Osteocyte (in vitro differentiated cells): ENCODE measurements around the gene COMP. TPM values are rescaled to one million over a fixed set of nuclear protein-coding genes. Genes with fewer than 3 reads are reported as not detected.

Experiments
- DNase-seq: peaks from one replicate; pipeline ENCODE4 v3.0.0; 2021; ENCODE audit warnings: mixed read lengths; ENCODE audit not compliant: unreplicated experiment; ENCODE audit errors: extremely low spot score
- H3K27ac Mint-ChIP-seq: one replicate; pipeline ENCODE4 v1.8.0; 2021; ENCODE audit warnings: mild to moderate bottlenecking, mixed read lengths; ENCODE audit not compliant: unreplicated experiment
- H3K27me3 Mint-ChIP-seq: one replicate; pipeline ENCODE4 v1.8.0; 2021; ENCODE audit warnings: mixed read lengths; ENCODE audit not compliant: unreplicated experiment
- H3K36me3 Mint-ChIP-seq: one replicate; pipeline ENCODE4 v1.8.0; 2021; ENCODE audit warnings: mixed read lengths; ENCODE audit not compliant: unreplicated experiment
- H3K4me1 Mint-ChIP-seq: one replicate; pipeline ENCODE4 v1.8.0; 2021; ENCODE audit warnings: mixed read lengths; ENCODE audit not compliant: unreplicated experiment
- H3K4me3 Mint-ChIP-seq: one replicate; pipeline ENCODE4 v1.8.0; 2021; ENCODE audit warnings: mild to moderate bottlenecking, moderate library complexity, mixed read lengths; ENCODE audit not compliant: unreplicated experiment
- H3K9me3 Mint-ChIP-seq: one replicate; pipeline ENCODE4 v1.8.0; 2021; ENCODE audit warnings: mixed read lengths; ENCODE audit not compliant: unreplicated experiment
- total RNA-seq: library from RNA; stranded (reverse); gene quantifications from 2 replicates; pipeline ENCODE4 v1.2.1, GENCODE V29; 2021
- TF ChIP-seq, protein P1 (sequence below): fragments of 200-600 bp; sonication (generic); IDR thresholded peaks from 2 replicates; pipeline ENCODE4 v1.5.0; 2021; ENCODE audit warnings: antibody characterized with exemption, mild to moderate bottlenecking, moderate library complexity

The COMP gene
- total RNA-seq, 1 donor from 2014 or later: 0.13 TPM

DNA sequence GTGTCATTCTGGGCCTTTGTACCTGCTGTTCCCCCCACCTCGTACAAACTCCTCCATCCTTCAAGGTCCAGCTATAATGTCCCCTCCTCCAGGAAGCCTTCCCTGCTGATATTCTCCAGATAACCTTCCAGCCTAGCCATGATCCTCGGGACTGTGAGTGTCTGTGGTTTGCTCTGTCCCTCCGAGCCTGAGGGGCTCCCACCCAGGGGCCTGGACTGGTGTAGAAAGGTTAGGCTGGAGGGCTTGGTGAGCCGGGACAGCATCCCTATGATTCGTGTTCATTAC is 2.9 kb upstream of the COMP start:
- Mint-ChIP-seq H3K9me3 (no peaks in the 10 kb centered on the region), H3K27ac (no peak overlapping the region), H3K27me3 (peaks cover 42% of the 10 kb centered on the region), H3K4me3 (no peak overlapping the region), H3K4me1 (peaks cover 14% of the 10 kb centered on the region), H3K36me3 (no peaks in the 10 kb centered on the region)
- DNase-seq: no peak
- TF ChIP-seq, protein P1, sequence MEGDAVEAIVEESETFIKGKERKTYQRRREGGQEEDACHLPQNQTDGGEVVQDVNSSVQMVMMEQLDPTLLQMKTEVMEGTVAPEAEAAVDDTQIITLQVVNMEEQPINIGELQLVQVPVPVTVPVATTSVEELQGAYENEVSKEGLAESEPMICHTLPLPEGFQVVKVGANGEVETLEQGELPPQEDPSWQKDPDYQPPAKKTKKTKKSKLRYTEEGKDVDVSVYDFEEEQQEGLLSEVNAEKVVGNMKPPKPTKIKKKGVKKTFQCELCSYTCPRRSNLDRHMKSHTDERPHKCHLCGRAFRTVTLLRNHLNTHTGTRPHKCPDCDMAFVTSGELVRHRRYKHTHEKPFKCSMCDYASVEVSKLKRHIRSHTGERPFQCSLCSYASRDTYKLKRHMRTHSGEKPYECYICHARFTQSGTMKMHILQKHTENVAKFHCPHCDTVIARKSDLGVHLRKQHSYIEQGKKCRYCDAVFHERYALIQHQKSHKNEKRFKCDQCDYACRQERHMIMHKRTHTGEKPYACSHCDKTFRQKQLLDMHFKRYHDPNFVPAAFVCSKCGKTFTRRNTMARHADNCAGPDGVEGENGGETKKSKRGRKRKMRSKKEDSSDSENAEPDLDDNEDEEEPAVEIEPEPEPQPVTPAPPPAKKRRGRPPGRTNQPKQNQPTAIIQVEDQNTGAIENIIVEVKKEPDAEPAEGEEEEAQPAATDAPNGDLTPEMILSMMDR: no peak

DNA sequence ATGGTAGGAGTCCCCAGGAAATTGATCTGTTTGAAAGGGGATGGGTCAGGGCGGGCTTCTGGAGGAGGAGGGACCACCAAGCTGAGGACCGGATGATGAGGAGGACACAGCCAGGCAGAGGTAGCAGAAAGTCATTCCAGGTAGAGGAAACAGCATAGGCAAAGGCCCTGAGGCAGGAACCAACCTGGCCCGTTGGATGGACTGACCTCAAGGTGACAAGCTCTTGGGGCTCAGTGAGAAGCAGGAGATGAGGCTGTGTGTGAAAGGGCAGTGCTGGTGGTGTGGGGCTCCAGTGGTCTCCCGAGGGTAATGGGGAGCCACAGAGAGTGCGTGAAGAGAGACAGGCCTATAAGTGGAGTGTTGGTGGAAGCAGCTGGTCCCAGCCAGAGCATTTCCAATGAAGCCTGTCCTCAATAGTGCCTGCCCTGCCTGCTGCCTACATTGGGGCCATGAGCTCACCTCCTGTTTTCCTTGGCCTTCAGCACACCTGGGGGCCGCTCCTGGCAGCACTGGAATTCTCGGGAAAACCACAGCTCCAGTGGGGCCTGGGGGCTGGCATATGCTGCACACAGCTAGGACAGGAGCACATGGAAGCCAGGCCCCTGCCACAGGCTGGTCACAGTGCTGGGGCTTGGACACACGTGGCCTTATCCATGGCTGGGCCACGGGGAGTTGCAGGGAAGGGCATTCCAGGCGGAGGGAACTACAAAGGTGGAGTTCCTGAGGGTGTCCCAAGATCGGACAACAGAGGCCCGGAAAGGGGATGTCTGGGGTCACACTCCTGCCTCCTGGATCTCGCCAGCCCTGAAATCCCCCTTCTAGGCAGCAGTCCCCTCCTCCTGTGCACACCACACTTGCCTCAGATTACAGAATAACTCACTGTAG is 2.3 kb upstream of the COMP start:
- peaks cover 14% of the 10 kb centered on the region for H3K4me1 Mint-ChIP-seq
- H3K27ac Mint-ChIP-seq: no peak overlapping the region
- no peak for DNase-seq
- peaks cover 46% of the 10 kb centered on the region for H3K27me3 Mint-ChIP-seq
- TF ChIP-seq, protein P1: no peak
- H3K9me3 Mint-ChIP-seq: no peaks in the 10 kb centered on the region
- H3K36me3 Mint-ChIP-seq: no peaks in the 10 kb centered on the region
- no peak overlapping the region for H3K4me3 Mint-ChIP-seq

DNA sequence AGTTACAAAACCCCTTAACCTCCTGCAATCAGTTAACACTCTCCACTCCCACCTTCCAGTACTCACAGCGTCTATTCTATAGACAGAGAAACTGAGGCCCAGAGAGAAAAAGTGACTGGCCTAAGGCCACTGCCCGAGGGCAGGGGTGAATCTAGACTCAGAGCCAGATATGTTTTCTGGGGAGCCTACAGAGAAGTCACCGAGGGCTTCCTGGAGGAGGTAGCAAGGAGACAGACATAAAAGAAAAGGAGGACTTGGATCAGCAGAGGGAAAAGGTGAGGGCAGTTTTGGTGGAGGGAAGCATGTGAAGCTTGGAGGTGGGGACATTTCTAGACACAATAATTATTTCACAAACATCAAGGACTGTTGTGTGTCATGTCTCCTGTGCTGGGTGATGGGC is 1.6 kb upstream of the COMP start:
- Mint-ChIP-seq H3K36me3 (no peaks in the 10 kb centered on the region), H3K4me1 (peaks cover 14% of the 10 kb centered on the region), H3K27ac (no peak overlapping the region), H3K9me3 (no peaks in the 10 kb centered on the region), H3K27me3 (peaks cover 51% of the 10 kb centered on the region), H3K4me3 (no peak overlapping the region)
- TF ChIP-seq, protein P1: no peak
- no peak for DNase-seq

DNA sequence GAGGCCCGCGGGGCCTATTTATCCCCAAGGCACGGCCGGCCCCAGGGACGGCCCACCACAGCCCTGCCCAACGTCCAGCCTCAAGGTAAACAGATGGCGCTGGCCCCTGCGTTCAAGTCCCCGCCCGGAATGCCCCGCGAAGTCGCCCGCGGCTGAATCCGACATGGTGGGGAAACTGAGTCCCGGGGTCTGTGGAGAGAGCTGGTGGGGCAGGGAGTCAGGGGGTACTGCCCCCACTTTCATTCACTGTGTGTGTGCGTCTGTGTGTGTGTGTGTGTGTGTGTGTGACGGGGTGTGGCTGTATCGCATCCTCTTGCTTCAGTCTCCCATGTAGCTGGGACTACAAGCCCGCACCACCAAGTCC is 192 bp upstream of the COMP start:
- TF ChIP-seq, protein P1: no peak
- Mint-ChIP-seq H3K4me3 (no peak overlapping the region), H3K36me3 (no peaks in the 10 kb centered on the region), H3K4me1 (peaks cover 16% of the 10 kb centered on the region), H3K9me3 (no peaks in the 10 kb centered on the region), H3K27me3 (peaks cover 58% of the 10 kb centered on the region), H3K27ac (no peak overlapping the region)
- DNase-seq: no peak

DNA sequence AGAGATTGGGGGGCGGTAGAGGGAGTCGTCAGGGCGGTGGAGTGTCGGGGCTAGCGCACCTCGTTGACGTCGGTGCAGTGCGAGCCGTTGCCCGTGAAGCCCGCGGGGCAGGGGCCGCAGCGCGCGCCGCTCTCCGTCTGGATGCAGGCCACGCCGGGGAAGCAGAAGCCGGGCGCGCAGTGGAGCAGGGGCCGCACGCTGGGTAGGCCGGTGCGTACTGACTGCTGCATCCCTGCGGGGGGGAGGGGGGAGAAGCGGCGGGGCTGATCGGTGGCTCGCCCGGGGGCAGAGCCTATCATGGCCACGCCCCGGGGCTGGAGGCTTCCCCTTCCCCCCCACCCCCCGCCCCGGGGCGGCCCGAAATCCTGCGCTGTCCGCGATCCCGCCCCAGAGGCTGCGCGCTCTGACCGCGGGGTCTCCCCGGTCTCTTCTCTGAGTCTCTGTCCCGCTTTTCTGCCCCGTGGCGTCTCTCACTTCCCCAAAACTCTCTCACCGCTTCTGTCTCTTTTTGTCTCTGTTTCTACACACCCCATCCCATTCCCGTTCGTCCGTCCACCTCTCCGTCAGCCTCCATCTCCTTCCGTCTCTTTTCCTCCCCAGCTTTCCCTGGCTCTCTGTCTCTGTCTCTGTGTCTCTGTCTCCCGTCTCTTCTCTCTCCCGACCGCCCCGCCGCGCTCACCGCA is 1.1 kb downstream of the COMP start:
- DNase-seq: no peak
- H3K9me3 Mint-ChIP-seq: no peaks in the 10 kb centered on the region
- TF ChIP-seq, protein P1: no peak
- H3K4me3 Mint-ChIP-seq: peak overlapping the region; percentile 71
- H3K27me3 Mint-ChIP-seq: peaks cover 67% of the 10 kb centered on the region
- no peak overlapping the region for H3K27ac Mint-ChIP-seq
- no peaks in the 10 kb centered on the region for H3K36me3 Mint-ChIP-seq
- H3K4me1 Mint-ChIP-seq: peaks cover 15% of the 10 kb centered on the region
